ENCODE results near the gene KBTBD7. TPM values are rescaled to one million over a fixed set of nuclear protein-coding genes. Genes with fewer than 3 reads are reported as not detected.
A peak's percentile ranks its signal among the peaks of the same experiment; 100 is the strongest.

The KBTBD7 gene
- total and polyA plus RNA-seq, 8 donors = 6.9 to 19.2 (median 17.1) TPM

GRCh38 chr13:41200126-41200525 is 5.8 kb upstream of the KBTBD7 start:
- peak overlapping the region in 1 of 2 donors; percentile 51 for H3K27ac ChIP-seq
- ATAC-seq (no peak), DNase-seq (no peak)
- H3K27me3 ChIP-seq = no peaks in the 10 kb centered on the region
- no peak overlapping the region for H3K4me3 ChIP-seq
- TF ChIP-seq CTCF (IDR thresholded peaks at IDR 0.05) = no peak
- no peaks in the 10 kb centered on the region for H3K36me3 ChIP-seq
- intact Hi-C loops (cut with DNase I) = no loop called here
- H3K9me3 ChIP-seq = no peaks in the 10 kb centered on the region
- H3K4me1 ChIP-seq = no peaks in the 10 kb centered on the region

DNA sequence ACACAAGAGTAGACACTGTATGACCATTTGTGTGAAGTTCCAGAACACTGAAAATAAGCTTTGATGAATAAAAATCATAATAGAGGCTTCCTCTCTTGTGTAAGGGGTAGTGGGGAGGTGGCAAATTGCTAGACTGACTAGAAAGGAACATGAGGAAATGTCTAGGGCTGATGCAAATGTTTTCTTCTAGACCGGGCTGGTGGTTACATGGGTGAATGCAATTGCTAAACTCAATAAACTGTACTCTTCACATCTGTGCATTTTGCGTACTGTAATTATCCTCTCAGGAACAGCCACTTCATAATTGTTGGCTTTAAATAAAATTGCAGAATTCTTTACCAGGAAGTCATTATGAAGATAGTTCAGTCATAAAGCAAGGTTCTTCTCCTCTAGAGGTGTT is 5.2 kb upstream of the KBTBD7 start:
- no peak overlapping the region for H3K4me3 ChIP-seq
- H3K4me1 ChIP-seq = no peaks in the 10 kb centered on the region
- H3K36me3 ChIP-seq = no peaks in the 10 kb centered on the region
- no peak for TF ChIP-seq CTCF (IDR thresholded peaks at IDR 0.05)
- no peak for ATAC-seq
- H3K9me3 ChIP-seq = no peaks in the 10 kb centered on the region
- H3K27ac ChIP-seq = peak overlapping the region in 1 of 2 donors; percentile 51
- H3K27me3 ChIP-seq = no peaks in the 10 kb centered on the region
- DNase-seq = no peak
- intact Hi-C loops (cut with DNase I) = no loop called here

- H3K36me3 ChIP-seq = no peaks in the 10 kb centered on the region
- H3K27ac ChIP-seq = peak overlapping the region in 1 of 2 donors; percentile 51
- H3K4me1 ChIP-seq = no peaks in the 10 kb centered on the region
- DNase-seq (no peak), ATAC-seq (no peak)
- H3K9me3 ChIP-seq = no peaks in the 10 kb centered on the region
- intact Hi-C loops (cut with DNase I) = no loop called here
- TF ChIP-seq CTCF (IDR thresholded peaks at IDR 0.05) = no peak
- H3K4me3 ChIP-seq = no peak overlapping the region
- H3K27me3 ChIP-seq = no peaks in the 10 kb centered on the region
Observed at GRCh38 chr13:41199079-41199478, 4.7 kb upstream of the KBTBD7 start.

DNA sequence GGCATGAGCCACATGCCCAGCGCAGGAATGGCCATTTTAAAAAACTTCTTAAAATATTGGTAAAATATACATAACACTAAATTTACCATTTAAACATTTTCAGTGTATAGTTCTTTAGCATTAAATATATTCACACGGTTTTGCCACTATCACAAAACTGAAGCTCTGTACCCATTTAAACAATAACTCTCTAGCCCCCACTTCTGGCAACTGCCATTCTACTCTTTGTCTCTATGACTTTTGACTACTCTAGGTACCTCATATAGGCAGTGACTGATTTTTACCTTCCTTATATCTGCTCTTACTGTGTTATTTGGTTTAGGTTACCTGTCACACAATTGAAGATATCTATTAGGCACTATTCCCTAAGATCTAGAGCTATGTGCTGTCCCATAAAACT is 2.3 kb upstream of the KBTBD7 start:
- H3K4me1 ChIP-seq = peaks cover 4 to 21% of the 10 kb centered on the region in 2 donors
- intact Hi-C loops (cut with DNase I) = no loop called here
- DNase-seq = no peak
- no peaks in the 10 kb centered on the region for H3K36me3 ChIP-seq
- H3K27ac ChIP-seq = no peak overlapping the region
- no peak for TF ChIP-seq CTCF (IDR thresholded peaks at IDR 0.05)
- no peak for ATAC-seq
- no peaks in the 10 kb centered on the region for H3K27me3 ChIP-seq
- H3K4me3 ChIP-seq = no peak overlapping the region
- no peaks in the 10 kb centered on the region for H3K9me3 ChIP-seq

- Histone ChIP-seq H3K4me3 (no peak overlapping the region), H3K27ac (no peak overlapping the region), H3K27me3 (no peaks in the 10 kb centered on the region), H3K4me1 (peaks cover 4 to 27% of the 10 kb centered on the region in 2 donors), H3K9me3 (no peaks in the 10 kb centered on the region), H3K36me3 (no peaks in the 10 kb centered on the region)
- DNase-seq = no peak
- intact Hi-C loops (cut with DNase I) = no loop called here
- ATAC-seq = no peak
- TF ChIP-seq CTCF (IDR thresholded peaks at IDR 0.05) = no peak
Observed at GRCh38 chr13:41196011-41196410, 1.6 kb upstream of the KBTBD7 start.

Data from left lung (tissue), 10 donors.